GM12878 (cell line): ENCODE results near the gene AP2A2.

Experiments used
- EP300 ChIP-seq, 2 experiments: fragments of 150-350 bp in 1 of 2; IDR thresholded peaks; 2 replicates each; pipeline ENCODE4 v1.6.1; 2011 to 2012; ENCODE audit warnings: low read depth in 2 of 2, low read length in 2 of 2, borderline replicate concordance in 1 of 2, improper control_type of control experiment in 1 of 2, inconsistent platforms in 1 of 2; ENCODE audit not compliant: control insufficient read depth in 1 of 2
- POLR2A ChIP-seq: IDR thresholded peaks from 2 replicates; pipeline ENCODE4 v1.6.1; 2011; ENCODE audit warnings: low read depth, mild to moderate bottlenecking, low read length
- ZNF217 ChIP-seq: fragments of 450-650 bp; IDR thresholded peaks from 2 replicates; pipeline ENCODE4 v1.6.1; 2017; ENCODE audit warnings: antibody characterized with exemption, mild to moderate bottlenecking

DNA sequence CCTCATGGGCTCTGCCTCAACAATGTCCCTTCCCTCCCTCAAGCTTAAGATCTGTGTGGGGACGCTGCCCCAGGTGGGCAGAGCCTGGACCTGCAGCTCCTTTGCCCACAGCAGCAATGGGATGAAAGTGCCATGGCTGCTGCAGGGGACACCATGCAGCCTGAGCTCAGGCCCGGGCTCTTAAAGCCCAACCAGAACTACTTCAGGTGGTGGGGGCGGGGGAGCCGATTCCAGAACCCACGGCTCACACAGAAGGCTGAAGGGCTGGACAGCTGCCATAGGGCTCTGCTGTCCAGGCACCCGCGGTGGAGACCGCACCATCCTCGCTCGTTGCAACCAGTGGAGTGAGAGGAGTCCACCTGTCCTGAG, 27.5 kb upstream of the AP2A2 start:
- TF ChIP-seq ZNF217, result no peak
- TF ChIP-seq EP300 (IDR thresholded peaks at IDR 0.05; ENCODE audit: borderline replicate concordance in 1 of 2, control insufficient read depth in 1 of 2, low read depth in 2 of 2, low read length in 2 of 2), result no peak
- no peak for TF ChIP-seq POLR2A
